Spinal cord (tissue), 10 donors: ENCODE measurements around the gene STK40. TPM values are rescaled to one million over a fixed set of nuclear protein-coding genes. Genes with fewer than 3 reads are reported as not detected.

Source experiments
- DNase-seq, 6 donors: peaks; one replicate each; pipeline versions ENCODE4 v3.0.0 to v3.0.0-alpha.2; 2013 to 2015; ENCODE audit warnings: low spot score in 6 of 6, low read depth in 4 of 6
- H3K27ac ChIP-seq: one replicate; pipeline ENCODE4 v1.5.1; 2013; ENCODE audit warnings: low read depth, low read length, control low read depth
- H3K27me3 ChIP-seq: one replicate; pipeline ENCODE4 v1.6.1; 2013; ENCODE audit warnings: low read length; ENCODE audit not compliant: control insufficient read depth, insufficient read depth
- H3K36me3 ChIP-seq: one replicate; pipeline ENCODE4 v1.6.1; 2013; ENCODE audit warnings: low read length; ENCODE audit not compliant: control insufficient read depth, insufficient read depth
- H3K4me1 ChIP-seq: one replicate; pipeline ENCODE4 v1.6.1; 2013; ENCODE audit warnings: low read length; ENCODE audit not compliant: control insufficient read depth, insufficient read depth
- H3K4me3 ChIP-seq: one replicate; pipeline ENCODE4 v1.5.1; 2013; ENCODE audit warnings: low read depth, low read length, control low read depth
- H3K9me3 ChIP-seq: one replicate; pipeline ENCODE4 v1.6.1; 2013; ENCODE audit warnings: low read length; ENCODE audit not compliant: control insufficient read depth, insufficient read depth
- WGBS: methylation state at CpG from one replicate; pipeline ENCODE4 v1.1.5; 2013; ENCODE audit warnings: missing lambda C conversion rate; ENCODE audit not compliant: insufficient coverage; 5-methylcytosine and 5-hydroxymethylcytosine counted together
- polyA plus RNA-seq, 2 donors: library from polyadenylated mRNA; unstranded; fragments of 120-200 nt; gene quantifications; one replicate each; pipeline ENCODE4 v1.2.1, GENCODE V29; 2013; ENCODE audit not compliant: insufficient read length in 2 of 2
- total RNA-seq, 2 donors: library from RNA; depleted of rRNA in 1 of 2; stranded (reverse); fragments of 120-200 nt in 1 of 2; fragments of >200 nt in 1 of 2; gene quantifications; one replicate each; pipeline versions ENCODE4 v1.2.3 to v1.2.4, GENCODE V29; 2013 to 2014
- donor health status: healthy.

Gene STK40
- total and polyA plus RNA-seq, 4 donors: 11.2 to 37.5 (median 28.3) TPM

GRCh38 chr1:36389261-36389660 lies 3.5 kb upstream of the STK40 start:
- Histone ChIP-seq H3K36me3 (peaks cover 43% of the 10 kb centered on the region), H3K27ac (no peak overlapping the region), H3K27me3 (no peaks in the 10 kb centered on the region), H3K4me3 (no peak overlapping the region), H3K9me3 (no peaks in the 10 kb centered on the region), H3K4me1 (peaks cover 18% of the 10 kb centered on the region)
- WGBS: 81% methylated on average over 2 of the region's 2 CpGs
- peak in 1 of 6 donors; percentile 35 for DNase-seq

GRCh38 chr1:36387141-36387949 lies 1.6 kb upstream of the STK40 start:
- peak in 2 of 6 donors; percentile 54 to 85 for DNase-seq
- Histone ChIP-seq H3K36me3 (peaks cover 25% of the 10 kb centered on the region), H3K9me3 (no peaks in the 10 kb centered on the region), H3K4me3 (no peak overlapping the region), H3K27me3 (no peaks in the 10 kb centered on the region), H3K27ac (peak overlapping the region; percentile 93), H3K4me1 (peaks cover 29% of the 10 kb centered on the region)
- 59% methylated on average over 6 of the region's 10 CpGs for WGBS

- H3K4me1 ChIP-seq: peaks cover 29% of the 10 kb centered on the region
- peaks cover 24% of the 10 kb centered on the region for H3K36me3 ChIP-seq
- no peaks in the 10 kb centered on the region for H3K9me3 ChIP-seq
- peak in 2 of 6 donors; percentile 89 to 90 for DNase-seq
- 1% methylated on average over 13 of the region's 14 CpGs for WGBS
- no peaks in the 10 kb centered on the region for H3K27me3 ChIP-seq
- H3K27ac ChIP-seq: peak overlapping the region; percentile 93
- H3K4me3 ChIP-seq: peak overlapping the region; percentile 66
Measured at GRCh38 chr1:36386265-36387140, 779 bp upstream of the STK40 start.

GRCh38 chr1:36384542-36385409 lies 948 bp downstream of the STK40 start:
- peaks cover 7% of the 10 kb centered on the region for H3K36me3 ChIP-seq
- WGBS: 3% methylated on average over 22 of the region's 25 CpGs
- peak overlapping the region; percentile 71 for H3K4me3 ChIP-seq
- DNase-seq: peak in 2 of 6 donors; percentile 56 to 80
- peak overlapping the region; percentile 69 for H3K27ac ChIP-seq
- peaks cover 29% of the 10 kb centered on the region for H3K4me1 ChIP-seq
- no peaks in the 10 kb centered on the region for H3K27me3 ChIP-seq
- H3K9me3 ChIP-seq: no peaks in the 10 kb centered on the region

GRCh38 chr1:36383240-36383639 lies 2.5 kb downstream of the STK40 start:
- H3K9me3 ChIP-seq: no peaks in the 10 kb centered on the region
- no peaks in the 10 kb centered on the region for H3K27me3 ChIP-seq
- H3K27ac ChIP-seq: no peak overlapping the region
- no peak for DNase-seq
- H3K4me1 ChIP-seq: peaks cover 29% of the 10 kb centered on the region
- H3K4me3 ChIP-seq: no peak overlapping the region
- 83% methylated on average over 4 of the region's 4 CpGs for WGBS
- peaks cover 14% of the 10 kb centered on the region for H3K36me3 ChIP-seq

GRCh38 chr1:36382669-36383068 lies 3.1 kb downstream of the STK40 start:
- WGBS: no CpG with 5 or more reads among the region's 4 CpGs
- Histone ChIP-seq H3K4me3 (no peak overlapping the region), H3K27ac (no peak overlapping the region), H3K27me3 (no peaks in the 10 kb centered on the region), H3K4me1 (peaks cover 29% of the 10 kb centered on the region), H3K36me3 (peaks cover 16% of the 10 kb centered on the region), H3K9me3 (no peaks in the 10 kb centered on the region)
- DNase-seq: no peak

GRCh38 chr1:36382231-36382630 lies 3.5 kb downstream of the STK40 start:
- Histone ChIP-seq H3K27me3 (no peaks in the 10 kb centered on the region), H3K9me3 (no peaks in the 10 kb centered on the region), H3K4me3 (no peak overlapping the region), H3K27ac (no peak overlapping the region), H3K36me3 (peaks cover 18% of the 10 kb centered on the region), H3K4me1 (peaks cover 29% of the 10 kb centered on the region)
- WGBS: 92% methylated on average over 9 of the region's 9 CpGs
- no peak for DNase-seq

- Histone ChIP-seq H3K27me3 (no peaks in the 10 kb centered on the region), H3K36me3 (peaks cover 18% of the 10 kb centered on the region), H3K4me1 (peaks cover 22% of the 10 kb centered on the region), H3K4me3 (no peak overlapping the region), H3K9me3 (no peaks in the 10 kb centered on the region), H3K27ac (no peak overlapping the region)
- WGBS: no CpG with 5 or more reads among the region's 5 CpGs
- DNase-seq: no peak
Measured at GRCh38 chr1:36381405-36381804, 4.3 kb downstream of the STK40 start.

GRCh38 chr1:36380782-36381181 lies 4.9 kb downstream of the STK40 start:
- H3K27ac ChIP-seq: no peak overlapping the region
- DNase-seq: no peak
- WGBS: 74% methylated on average over 3 of the region's 3 CpGs
- peaks cover 24% of the 10 kb centered on the region for H3K4me1 ChIP-seq
- peaks cover 18% of the 10 kb centered on the region for H3K36me3 ChIP-seq
- H3K9me3 ChIP-seq: no peaks in the 10 kb centered on the region
- no peaks in the 10 kb centered on the region for H3K27me3 ChIP-seq
- no peak overlapping the region for H3K4me3 ChIP-seq
